ENCODE results near the gene ADGRG6. TPM values are rescaled to one million over a fixed set of nuclear protein-coding genes. Genes with fewer than 3 reads are reported as not detected.

Gene ADGRG6
- total and polyA plus RNA-seq, 9 donors: 1.6 to 10.6 (median 3.0) TPM

GRCh38 chr6:142307963-142308748 lies 6.3 kb downstream of the ADGRG6 start:
- no peaks in the 10 kb centered on the region for H3K27me3 ChIP-seq
- no peaks in the 10 kb centered on the region for H3K36me3 ChIP-seq
- TF ChIP-seq EP300 (IDR thresholded peaks at IDR 0.05) (no peak), POLR2A (IDR thresholded peaks at IDR 0.05) (no peak), CTCF (IDR thresholded peaks at IDR 0.05) (no peak)
- H3K4me3 ChIP-seq: no peak overlapping the region
- H3K9me3 ChIP-seq: no peaks in the 10 kb centered on the region
- H3K4me1 ChIP-seq (ENCODE audit: insufficient read depth): no peaks in the 10 kb centered on the region
- H3K27ac ChIP-seq: no peak overlapping the region
- DNase-seq: no peak
- WGBS, 3 donors: 83 to 84% (median 84%) methylated on average over 2 of the region's 2 CpGs
- intact Hi-C loops (cut with DNase I): no loop called here

- 95 to 98% (median 97%) methylated on average over 2 of the region's 2 CpGs for WGBS, 3 donors
- no peaks in the 10 kb centered on the region for H3K9me3 ChIP-seq
- H3K4me1 ChIP-seq (ENCODE audit: insufficient read depth): no peaks in the 10 kb centered on the region
- no peaks in the 10 kb centered on the region for H3K36me3 ChIP-seq
- intact Hi-C loops (cut with DNase I): no loop called here
- H3K4me3 ChIP-seq: no peak overlapping the region
- no peak overlapping the region for H3K27ac ChIP-seq
- no peaks in the 10 kb centered on the region for H3K27me3 ChIP-seq
- DNase-seq: no peak
- TF ChIP-seq CTCF (IDR thresholded peaks at IDR 0.05): no peak
- TF ChIP-seq EP300 (IDR thresholded peaks at IDR 0.05): no peak
- no peak for TF ChIP-seq POLR2A (IDR thresholded peaks at IDR 0.05)
Measured at GRCh38 chr6:142309426-142309825, 7.6 kb downstream of the ADGRG6 start.

- H3K9me3 ChIP-seq: no peaks in the 10 kb centered on the region
- DNase-seq: no peak
- no peak overlapping the region for H3K27ac ChIP-seq
- TF ChIP-seq EP300 (IDR thresholded peaks at IDR 0.05): no peak
- no peak for TF ChIP-seq POLR2A (IDR thresholded peaks at IDR 0.05)
- TF ChIP-seq CTCF (IDR thresholded peaks at IDR 0.05): no peak
- H3K4me3 ChIP-seq: no peak overlapping the region
- no peaks in the 10 kb centered on the region for H3K36me3 ChIP-seq
- intact Hi-C loops (cut with DNase I): no loop called here
- WGBS, 3 donors: 19 to 31% (median 27%) methylated on average over 2 of the region's 2 CpGs
- H3K27me3 ChIP-seq: no peaks in the 10 kb centered on the region
- H3K4me1 ChIP-seq (ENCODE audit: insufficient read depth): no peaks in the 10 kb centered on the region
Measured at GRCh38 chr6:142313284-142313683, 11.5 kb downstream of the ADGRG6 start.

- Histone ChIP-seq H3K9me3 (no peaks in the 10 kb centered on the region), H3K4me1 (ENCODE audit: insufficient read depth) (no peaks in the 10 kb centered on the region), H3K36me3 (no peaks in the 10 kb centered on the region), H3K27me3 (no peaks in the 10 kb centered on the region), H3K4me3 (no peak overlapping the region), H3K27ac (no peak overlapping the region)
- no peak for TF ChIP-seq EP300 (IDR thresholded peaks at IDR 0.05)
- TF ChIP-seq POLR2A (IDR thresholded peaks at IDR 0.05): no peak
- TF ChIP-seq CTCF (IDR thresholded peaks at IDR 0.05): no peak
- intact Hi-C loops (cut with DNase I): no loop called here
- no peak for DNase-seq
- 71 to 76% (median 73%) methylated on average over 1 of the region's 1 CpG for WGBS, 3 donors
Measured at GRCh38 chr6:142316791-142317368, 15.1 kb downstream of the ADGRG6 start.

All from ovary (tissue), 9 donors.